GM06990 (cell line): ENCODE results near the gene RCC2.
"Not testable (repeated sequence)": the region's sequence is repeated elsewhere in the genome, so short reads cannot be mapped to it uniquely, and the experiment has no call there.

ENCODE experiments used
- DNase-seq: peaks from one replicate; pipeline ENCODE4 v3.0.0-alpha.2; 2011; ENCODE audit not compliant: insufficient read length; ENCODE audit errors: extremely low read depth
- H3K27me3 ChIP-seq: replicated peaks from 2 replicates; pipeline ENCODE4 v1.6.0; 2011; ENCODE audit warnings: low read length; ENCODE audit not compliant: control insufficient read depth, insufficient read depth
- H3K36me3 ChIP-seq: 2 replicates; pipeline ENCODE4 v1.5.1; 2011; ENCODE audit warnings: low read length; ENCODE audit not compliant: control insufficient read depth, insufficient read depth
- H3K4me3 ChIP-seq: replicated peaks from 2 replicates; pipeline ENCODE4 v1.5.1; 2011; ENCODE audit warnings: low read depth, mild to moderate bottlenecking, control low read depth, low read length
- CTCF ChIP-seq: IDR thresholded peaks from 2 replicates; pipeline ENCODE4 v1.5.1; 2011; ENCODE audit warnings: low read length, control low read depth, mild to moderate bottlenecking, inconsistent platforms; ENCODE audit not compliant: insufficient read depth, poor library complexity, severe bottlenecking

Gene RCC2

DNA sequence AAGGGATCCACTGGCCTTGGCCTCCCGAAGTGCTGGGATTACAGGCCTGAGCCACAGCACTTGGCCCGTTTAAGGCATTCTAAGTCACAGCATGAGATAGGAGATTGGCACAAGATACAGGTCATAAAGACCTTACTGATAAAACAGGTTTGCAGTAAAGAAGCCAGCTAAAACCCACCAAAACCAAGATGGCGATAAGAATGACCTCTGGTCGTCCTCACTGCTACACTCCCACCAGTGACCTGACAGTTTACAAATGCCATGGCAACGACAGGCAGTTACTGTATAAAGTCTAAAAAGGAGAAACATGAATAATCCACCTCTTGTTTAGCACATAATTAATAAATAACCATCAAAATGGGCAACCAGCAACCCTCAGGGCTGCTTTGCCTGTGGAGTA lies 33.3 kb upstream of the RCC2 start:
- H3K4me3 ChIP-seq = no peak overlapping the region
- TF ChIP-seq CTCF = no peak
- H3K27me3 ChIP-seq = no peaks in the 10 kb centered on the region
- H3K36me3 ChIP-seq = no peaks in the 10 kb centered on the region
- DNase-seq = no peak

- TF ChIP-seq CTCF = no peak
- DNase-seq = no peak
- Histone ChIP-seq H3K4me3 (no peak overlapping the region), H3K27me3 (no peaks in the 10 kb centered on the region), H3K36me3 (no peaks in the 10 kb centered on the region)
Measured at GRCh38 chr1:17471393-17471792, 31.9 kb upstream of the RCC2 start.

DNA sequence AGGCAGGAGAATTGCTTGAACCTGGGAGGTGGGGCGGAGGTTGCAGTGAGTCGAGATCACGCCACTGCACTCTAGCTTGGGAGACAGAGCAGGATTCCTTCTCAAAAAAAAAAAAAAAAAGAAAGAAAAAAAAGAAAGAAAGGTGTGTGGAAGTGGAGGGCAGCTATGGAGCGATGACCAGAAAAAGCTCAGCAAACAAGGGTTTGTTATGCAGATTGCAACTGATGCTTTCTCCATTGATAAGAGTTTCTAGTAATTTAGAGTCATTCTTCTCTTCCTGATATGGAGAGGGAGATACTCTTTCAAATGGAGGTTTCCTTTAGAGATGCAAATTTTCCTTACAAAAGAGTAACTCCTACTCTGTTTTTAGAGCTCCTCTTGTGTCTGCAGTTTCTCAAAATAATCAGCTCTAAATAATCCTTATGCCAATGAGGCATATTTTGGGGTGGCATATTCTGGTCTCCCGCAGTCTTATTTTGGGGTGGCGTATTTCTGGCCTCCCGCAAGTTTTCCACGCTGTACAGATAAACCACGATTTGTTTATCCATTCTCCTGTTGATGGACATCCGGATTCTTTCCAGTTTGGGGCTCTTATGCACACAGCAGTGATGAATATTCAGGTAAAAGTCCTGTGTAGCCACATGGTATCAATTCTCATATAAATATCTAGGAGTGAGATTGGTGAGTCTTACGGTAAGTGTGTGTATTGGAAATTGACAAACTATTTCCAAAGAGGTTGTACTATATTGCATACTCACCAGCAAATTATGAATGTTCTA lies 30.7 kb upstream of the RCC2 start:
- TF ChIP-seq CTCF = no peak
- no peak for DNase-seq
- H3K27me3 ChIP-seq = no peaks in the 10 kb centered on the region
- no peaks in the 10 kb centered on the region for H3K36me3 ChIP-seq
- H3K4me3 ChIP-seq = no peak overlapping the region

DNA sequence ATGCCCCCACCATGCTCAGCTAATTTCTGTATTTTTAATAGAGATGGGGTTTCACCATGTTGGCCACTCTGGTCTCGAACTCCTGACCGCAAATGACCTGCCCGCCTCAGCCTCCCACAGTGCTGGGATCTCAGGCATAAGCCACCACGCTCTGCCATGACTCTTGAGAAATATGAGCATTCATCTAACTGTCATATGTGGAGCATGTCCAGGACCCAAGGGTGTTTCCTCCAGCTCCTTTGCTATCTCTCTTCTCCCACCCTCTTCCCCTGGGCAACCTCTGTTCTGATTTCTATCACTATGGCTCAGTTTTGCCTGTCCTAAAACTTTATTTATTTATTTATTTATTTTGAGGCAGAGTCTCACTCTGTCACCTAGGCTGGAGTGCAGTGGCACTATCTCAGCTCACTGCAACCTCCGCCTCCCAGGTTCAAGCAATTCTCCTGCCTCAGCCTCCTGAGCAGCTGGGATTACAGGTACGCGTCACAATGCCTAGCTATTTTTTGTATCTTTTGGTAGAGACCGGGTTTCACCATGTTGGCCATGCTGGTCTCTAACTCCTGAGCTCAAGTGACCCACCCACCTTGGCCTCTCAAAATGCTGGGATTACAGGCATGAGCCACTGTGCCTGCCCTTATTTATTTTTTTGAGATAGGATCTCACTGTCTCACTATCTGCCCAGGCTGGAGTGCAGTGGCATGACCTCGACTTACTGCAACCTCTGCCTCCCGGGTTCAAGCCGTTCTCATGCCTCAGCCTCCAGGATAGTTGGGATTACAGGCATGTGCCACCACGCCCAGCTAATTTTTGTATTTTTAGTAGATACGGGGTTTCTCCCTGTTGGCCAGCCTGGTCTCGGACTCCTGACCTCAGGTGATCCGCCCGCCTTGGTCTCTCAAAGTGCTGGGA lies 29.1 kb upstream of the RCC2 start:
- H3K36me3 ChIP-seq, H3K27me3 ChIP-seq, DNase-seq, H3K4me3 ChIP-seq: not testable (repeated sequence)

GRCh38 chr1:17466359-17466758 lies 26.9 kb upstream of the RCC2 start:
- no peaks in the 10 kb centered on the region for H3K36me3 ChIP-seq
- TF ChIP-seq CTCF = no peak
- H3K4me3 ChIP-seq = no peak overlapping the region
- no peak for DNase-seq
- no peaks in the 10 kb centered on the region for H3K27me3 ChIP-seq

GRCh38 chr1:17465228-17465627 lies 25.8 kb upstream of the RCC2 start:
- no peaks in the 10 kb centered on the region for H3K27me3 ChIP-seq
- no peak for DNase-seq
- TF ChIP-seq CTCF = no peak
- H3K4me3 ChIP-seq = no peak overlapping the region
- H3K36me3 ChIP-seq = no peaks in the 10 kb centered on the region
